ENCODE data around the gene AUH. TPM values are rescaled to one million over a fixed set of nuclear protein-coding genes. Genes with fewer than 3 reads are reported as not detected.

Gene AUH
- total RNA-seq, 6 donors from 2014 or later, result 13.7 to 38.5 (median 24.4) TPM

DNA sequence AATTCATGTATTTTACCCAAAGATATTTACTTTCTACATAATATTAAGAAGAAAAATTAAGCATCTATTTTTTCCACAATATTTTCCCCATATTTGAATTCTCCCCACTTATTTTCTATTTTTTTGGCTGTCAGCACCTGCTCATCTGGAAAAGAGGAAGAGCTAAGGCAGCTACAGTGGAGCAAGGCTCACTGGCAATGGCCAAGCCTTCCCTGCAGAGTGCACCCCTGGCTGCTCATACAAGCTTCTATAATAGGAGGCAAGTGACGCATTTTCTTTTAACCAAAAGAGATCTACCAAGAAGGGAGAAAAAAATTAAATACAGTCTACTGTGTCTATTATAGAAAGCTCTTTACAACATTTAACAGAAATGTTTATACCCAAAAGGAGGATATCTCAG, 72.5 kb downstream of the AUH start:
- Histone ChIP-seq H3K36me3 (peaks cover 0 to 23% (median 3%) of the 10 kb centered on the region in 4 donors), H3K27me3 (no peaks in the 10 kb centered on the region), H3K27ac (no peak overlapping the region), H3K4me3 (no peak overlapping the region), H3K9me3 (no peaks in the 10 kb centered on the region), H3K4me1 (peaks cover 0 to 4% (median 0%) of the 10 kb centered on the region in 4 donors)
- 90% methylated on average over 1 of the region's 1 CpG for WGBS, 2 donors
- no peak for ATAC-seq (ENCODE audit: low FRiP score in 2 of 2)
- no peak for DNase-seq
- TF ChIP-seq POLR2AphosphoS5 (IDR thresholded peaks at IDR 0.05) (no peak), EP300 (IDR thresholded peaks at IDR 0.05) (no peak), POLR2A (IDR thresholded peaks at IDR 0.05) (no peak)
- TF ChIP-seq, protein P1, sequence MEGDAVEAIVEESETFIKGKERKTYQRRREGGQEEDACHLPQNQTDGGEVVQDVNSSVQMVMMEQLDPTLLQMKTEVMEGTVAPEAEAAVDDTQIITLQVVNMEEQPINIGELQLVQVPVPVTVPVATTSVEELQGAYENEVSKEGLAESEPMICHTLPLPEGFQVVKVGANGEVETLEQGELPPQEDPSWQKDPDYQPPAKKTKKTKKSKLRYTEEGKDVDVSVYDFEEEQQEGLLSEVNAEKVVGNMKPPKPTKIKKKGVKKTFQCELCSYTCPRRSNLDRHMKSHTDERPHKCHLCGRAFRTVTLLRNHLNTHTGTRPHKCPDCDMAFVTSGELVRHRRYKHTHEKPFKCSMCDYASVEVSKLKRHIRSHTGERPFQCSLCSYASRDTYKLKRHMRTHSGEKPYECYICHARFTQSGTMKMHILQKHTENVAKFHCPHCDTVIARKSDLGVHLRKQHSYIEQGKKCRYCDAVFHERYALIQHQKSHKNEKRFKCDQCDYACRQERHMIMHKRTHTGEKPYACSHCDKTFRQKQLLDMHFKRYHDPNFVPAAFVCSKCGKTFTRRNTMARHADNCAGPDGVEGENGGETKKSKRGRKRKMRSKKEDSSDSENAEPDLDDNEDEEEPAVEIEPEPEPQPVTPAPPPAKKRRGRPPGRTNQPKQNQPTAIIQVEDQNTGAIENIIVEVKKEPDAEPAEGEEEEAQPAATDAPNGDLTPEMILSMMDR (IDR thresholded peaks at IDR 0.05), result no peak

DNA sequence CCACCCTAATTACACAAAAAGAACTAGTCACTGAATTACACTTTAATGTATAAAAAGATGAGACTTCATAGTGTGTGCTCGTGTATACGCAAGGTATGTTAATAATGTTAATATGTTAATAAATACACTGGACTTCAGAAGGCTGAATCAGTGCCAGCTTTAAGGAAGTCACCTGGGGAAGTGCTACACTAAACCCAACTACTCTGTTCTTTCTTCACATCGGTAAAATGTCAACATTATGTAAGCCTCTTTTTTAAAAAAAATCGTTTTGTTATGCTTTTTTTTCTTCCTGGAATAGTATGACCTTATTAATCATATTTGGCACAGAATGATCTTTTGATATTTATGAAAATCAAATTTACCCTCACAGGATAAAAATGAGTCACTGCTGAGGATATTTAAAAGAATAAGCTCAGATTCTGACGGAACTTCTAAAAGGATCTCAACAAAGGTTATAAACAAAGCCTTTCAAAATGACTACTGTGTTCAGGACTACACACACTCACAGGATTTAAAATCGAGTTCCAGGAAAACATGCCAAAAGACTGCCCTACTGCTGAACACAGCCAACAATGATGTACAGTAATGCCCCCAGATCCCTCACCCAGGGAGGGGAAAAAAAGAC, 75.9 kb downstream of the AUH start:
- DNase-seq (no peak), ATAC-seq (ENCODE audit: low FRiP score in 2 of 2) (no peak)
- peaks cover 0 to 5% (median 0%) of the 10 kb centered on the region in 4 donors for H3K36me3 ChIP-seq
- H3K27ac ChIP-seq, result no peak overlapping the region
- H3K4me3 ChIP-seq, result no peak overlapping the region
- TF ChIP-seq EP300 (IDR thresholded peaks at IDR 0.05) (no peak), POLR2A (IDR thresholded peaks at IDR 0.05) (no peak), POLR2AphosphoS5 (IDR thresholded peaks at IDR 0.05) (no peak)
- TF ChIP-seq, protein P1 (IDR thresholded peaks at IDR 0.05), result no peak
- WGBS, 2 donors, result 39 to 44% methylated on average over 6 of the region's 6 CpGs
- no peaks in the 10 kb centered on the region for H3K27me3 ChIP-seq
- peaks cover 0 to 4% (median 0%) of the 10 kb centered on the region in 4 donors for H3K4me1 ChIP-seq
- H3K9me3 ChIP-seq, result no peaks in the 10 kb centered on the region

DNA sequence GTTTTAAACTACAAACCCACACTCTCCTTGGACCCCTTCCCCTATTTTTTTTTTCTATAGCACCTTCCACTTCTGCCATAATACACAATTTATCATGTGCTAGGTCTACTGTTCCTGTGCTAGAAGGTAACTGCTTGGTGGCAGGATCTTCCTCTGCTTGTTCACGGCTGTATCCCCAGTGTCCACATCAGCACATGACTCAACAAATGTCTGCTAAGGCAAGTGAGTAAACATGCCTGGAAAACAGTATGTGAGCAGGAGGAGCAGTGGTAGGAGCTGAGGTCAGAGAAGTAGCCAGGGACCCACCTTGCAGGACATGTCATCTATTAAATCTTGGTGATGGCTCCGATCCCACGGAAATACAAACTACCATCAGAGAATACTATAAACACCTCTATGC, 79.4 kb downstream of the AUH start:
- Histone ChIP-seq H3K9me3 (no peaks in the 10 kb centered on the region), H3K27ac (no peak overlapping the region), H3K4me3 (no peak overlapping the region), H3K36me3 (no peaks in the 10 kb centered on the region), H3K4me1 (peaks cover 0 to 4% (median 0%) of the 10 kb centered on the region in 4 donors), H3K27me3 (no peaks in the 10 kb centered on the region)
- ATAC-seq (ENCODE audit: low FRiP score in 2 of 2), result no peak
- TF ChIP-seq, protein P1 (IDR thresholded peaks at IDR 0.05), result no peak
- TF ChIP-seq EP300 (IDR thresholded peaks at IDR 0.05) (no peak), POLR2AphosphoS5 (IDR thresholded peaks at IDR 0.05) (no peak), POLR2A (IDR thresholded peaks at IDR 0.05) (no peak)
- no peak for DNase-seq
- WGBS, 2 donors, result 91 to 97% methylated on average over 3 of the region's 3 CpGs

DNA sequence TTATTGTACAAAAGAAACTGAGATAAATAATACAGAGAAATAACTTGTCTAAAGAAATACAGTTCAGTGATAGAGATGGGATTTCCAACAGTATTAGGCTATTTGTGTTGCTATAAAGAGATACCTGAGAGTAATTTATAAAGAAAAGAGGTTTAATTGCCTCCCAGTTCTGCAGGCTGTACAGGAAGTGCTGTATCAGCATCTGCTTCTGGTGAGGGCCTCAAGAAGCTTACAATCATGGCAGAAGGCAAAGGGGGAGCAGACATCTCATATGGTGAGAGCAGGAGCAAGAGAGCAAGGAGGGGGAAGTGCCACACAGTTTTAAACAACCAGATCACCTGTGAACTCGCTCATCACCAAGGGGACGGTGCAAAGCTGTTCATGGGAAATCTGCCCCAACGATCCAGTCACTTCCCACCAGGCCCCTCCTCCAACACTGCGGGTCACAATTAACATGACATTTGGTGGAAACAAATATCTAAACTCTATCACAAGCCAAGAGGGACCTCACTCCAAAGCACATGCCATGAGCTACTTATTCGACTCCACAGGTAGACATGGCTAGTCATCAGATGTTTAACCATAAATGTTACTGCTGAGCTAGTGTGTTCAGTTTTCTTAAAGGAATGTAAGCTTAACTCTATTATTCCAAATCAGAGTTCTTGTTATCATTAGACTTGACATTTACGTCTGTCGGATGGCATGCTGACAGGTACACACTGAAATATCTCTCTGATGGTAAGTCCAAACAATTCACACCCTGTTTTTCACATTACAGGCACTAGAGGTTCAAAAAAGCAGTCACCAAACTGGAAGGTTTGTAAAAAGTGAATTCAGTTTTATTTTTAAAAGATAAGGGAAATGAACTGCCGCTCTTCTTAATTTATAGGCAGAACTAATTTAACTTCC, 82.2 kb downstream of the AUH start:
- Histone ChIP-seq H3K36me3 (no peaks in the 10 kb centered on the region), H3K4me1 (no peaks in the 10 kb centered on the region), H3K27ac (no peak overlapping the region), H3K9me3 (no peaks in the 10 kb centered on the region), H3K27me3 (no peaks in the 10 kb centered on the region), H3K4me3 (no peak overlapping the region)
- no peak for ATAC-seq (ENCODE audit: low FRiP score in 2 of 2)
- DNase-seq, result no peak
- no peak for TF ChIP-seq POLR2A (IDR thresholded peaks at IDR 0.05)
- no peak for TF ChIP-seq POLR2AphosphoS5 (IDR thresholded peaks at IDR 0.05)
- TF ChIP-seq EP300 (IDR thresholded peaks at IDR 0.05), result no peak
- WGBS, 2 donors, result 93% methylated on average over 8 of the region's 8 CpGs

DNA sequence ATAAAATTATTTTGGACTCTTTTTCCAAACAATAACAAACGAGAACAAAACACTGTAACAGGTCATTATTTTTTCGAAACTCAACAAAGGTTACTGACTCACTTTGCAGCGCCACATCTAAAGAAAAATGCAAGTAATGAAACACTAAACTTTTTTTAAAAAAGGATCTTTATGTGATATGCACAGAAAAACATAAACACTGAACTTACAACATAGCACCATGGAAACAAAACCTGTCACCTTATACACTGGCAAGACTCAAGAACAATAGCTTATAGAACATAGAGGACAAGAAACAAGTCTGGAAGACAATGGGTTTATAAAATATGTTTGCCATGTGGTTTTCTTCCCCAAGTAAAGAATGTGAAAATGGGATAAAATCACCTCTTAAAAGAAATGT, 85.2 kb downstream of the AUH start:
- no peaks in the 10 kb centered on the region for H3K9me3 ChIP-seq
- no peaks in the 10 kb centered on the region for H3K4me1 ChIP-seq
- no peak overlapping the region for H3K27ac ChIP-seq
- TF ChIP-seq, protein P1 (IDR thresholded peaks at IDR 0.05), result no peak
- TF ChIP-seq EP300 (IDR thresholded peaks at IDR 0.05), result no peak
- TF ChIP-seq POLR2AphosphoS5 (IDR thresholded peaks at IDR 0.05), result no peak
- no peak for TF ChIP-seq POLR2A (IDR thresholded peaks at IDR 0.05)
- no peaks in the 10 kb centered on the region for H3K36me3 ChIP-seq
- whole genome bisulfite sequencing, 2 donors, result 84 to 90% methylated on average over 3 of the region's 3 CpGs
- ATAC-seq (ENCODE audit: low FRiP score in 2 of 2) (no peak), DNase-seq (no peak)
- no peak overlapping the region for H3K4me3 ChIP-seq
- H3K27me3 ChIP-seq, result no peaks in the 10 kb centered on the region
